Measurements from ENCODE around the gene KEL. TPM values are rescaled to one million over a fixed set of nuclear protein-coding genes. Genes with fewer than 3 reads are reported as not detected.

The KEL gene
- polyA plus RNA-seq, 2 donors: 0.61 to 1.7 TPM

DNA sequence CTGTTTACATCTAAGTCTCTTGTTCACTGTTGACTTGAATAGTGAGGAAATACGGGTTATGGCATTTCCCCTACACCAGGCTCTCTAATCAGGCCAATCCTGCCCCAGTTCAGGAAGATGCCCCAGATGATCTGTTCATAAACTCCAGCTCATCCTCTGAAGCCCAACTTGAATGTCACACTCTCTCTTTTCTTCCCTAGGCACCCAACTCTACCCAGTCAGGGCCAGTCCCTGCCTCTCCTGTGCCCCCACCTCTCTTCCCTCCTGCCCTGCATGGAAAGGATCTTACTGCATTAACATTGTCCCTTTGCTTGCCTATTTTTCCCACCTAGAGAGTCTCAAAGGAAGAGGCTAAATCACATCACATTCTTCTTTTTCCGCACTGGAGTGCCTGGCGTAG lies 66.0 kb downstream of the KEL start:
- Histone ChIP-seq H3K27ac (ENCODE audit: low read depth in 2 of 2, low read length in 1 of 2) (no peak overlapping the region), H3K27me3 (ENCODE audit: control insufficient read depth in 1 of 2, insufficient read depth in 2 of 2, low read length in 2 of 2) (no peaks in the 10 kb centered on the region), H3K4me3 (ENCODE audit: low read depth in 1 of 2, low read length in 2 of 2) (no peak overlapping the region), H3K4me1 (ENCODE audit: control insufficient read depth in 2 of 2, insufficient read depth in 2 of 2, low read length in 1 of 2) (peaks cover 0 to 3% of the 10 kb centered on the region in 2 donors), H3K36me3 (ENCODE audit: control insufficient read depth in 2 of 2, insufficient read depth in 2 of 2, low read length in 1 of 2) (no peaks in the 10 kb centered on the region), H3K9me3 (ENCODE audit: control insufficient read depth in 2 of 2, insufficient read depth in 1 of 2, low read depth in 1 of 2, low read length in 1 of 2) (no peaks in the 10 kb centered on the region)
- WGBS, 2 donors: 86 to 91% methylated on average over 3 of the region's 3 CpGs

DNA sequence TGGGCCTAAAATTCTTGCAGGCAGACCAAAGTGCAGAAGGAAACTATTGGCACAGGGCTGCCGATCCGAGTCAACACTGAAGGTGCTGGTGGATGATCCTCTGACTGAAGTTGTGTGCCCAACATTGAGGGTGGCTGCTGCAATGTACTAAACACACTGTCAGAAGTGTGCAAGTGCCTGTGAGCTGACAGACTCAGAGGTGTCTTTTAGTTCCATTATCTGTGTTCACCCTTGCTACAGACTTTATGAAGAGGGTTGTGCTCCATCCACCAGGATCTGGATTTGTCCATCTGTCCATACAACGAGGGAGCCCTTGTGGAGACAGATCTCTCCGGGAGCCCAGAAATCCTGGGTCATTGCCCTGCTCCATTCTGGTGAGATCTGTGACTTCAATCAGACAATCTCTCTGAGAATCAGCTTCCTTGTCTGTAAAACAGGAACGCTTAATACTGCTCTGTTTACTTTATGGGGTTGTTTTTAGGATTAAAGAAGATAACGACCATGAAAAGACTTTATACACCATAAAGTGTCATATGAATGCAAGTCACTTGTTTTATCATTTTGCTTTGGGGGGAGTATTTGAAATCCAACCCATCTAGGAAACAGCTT lies 67.1 kb downstream of the KEL start:
- no peak overlapping the region for H3K27ac ChIP-seq (ENCODE audit: low read depth in 2 of 2, low read length in 1 of 2)
- H3K4me1 ChIP-seq (ENCODE audit: control insufficient read depth in 2 of 2, insufficient read depth in 2 of 2, low read length in 1 of 2): peaks cover 0 to 7% of the 10 kb centered on the region in 2 donors
- no peaks in the 10 kb centered on the region for H3K36me3 ChIP-seq (ENCODE audit: control insufficient read depth in 2 of 2, insufficient read depth in 2 of 2, low read length in 1 of 2)
- H3K9me3 ChIP-seq (ENCODE audit: control insufficient read depth in 2 of 2, insufficient read depth in 1 of 2, low read depth in 1 of 2, low read length in 1 of 2): no peaks in the 10 kb centered on the region
- no peaks in the 10 kb centered on the region for H3K27me3 ChIP-seq (ENCODE audit: control insufficient read depth in 1 of 2, insufficient read depth in 2 of 2, low read length in 2 of 2)
- H3K4me3 ChIP-seq (ENCODE audit: low read depth in 1 of 2, low read length in 2 of 2): no peak overlapping the region
- 55 to 57% methylated on average over 6 of the region's 6 CpGs for WGBS, 2 donors

- no peak overlapping the region for H3K4me3 ChIP-seq (ENCODE audit: low read depth in 1 of 2, low read length in 2 of 2)
- H3K9me3 ChIP-seq (ENCODE audit: control insufficient read depth in 2 of 2, insufficient read depth in 1 of 2, low read depth in 1 of 2, low read length in 1 of 2): no peaks in the 10 kb centered on the region
- H3K27me3 ChIP-seq (ENCODE audit: control insufficient read depth in 1 of 2, insufficient read depth in 2 of 2, low read length in 2 of 2): no peaks in the 10 kb centered on the region
- H3K4me1 ChIP-seq (ENCODE audit: control insufficient read depth in 2 of 2, insufficient read depth in 2 of 2, low read length in 1 of 2): peaks cover 0 to 10% of the 10 kb centered on the region in 2 donors
- H3K36me3 ChIP-seq (ENCODE audit: control insufficient read depth in 2 of 2, insufficient read depth in 2 of 2, low read length in 1 of 2): no peaks in the 10 kb centered on the region
- 65 to 66% methylated on average over 12 of the region's 12 CpGs for WGBS, 2 donors
- no peak overlapping the region for H3K27ac ChIP-seq (ENCODE audit: low read depth in 2 of 2, low read length in 1 of 2)
Observed at GRCh38 chr7:142894112-142894984, 67.8 kb downstream of the KEL start.

- WGBS, 2 donors: 85 to 89% methylated on average over 5 of the region's 5 CpGs
Observed at GRCh38 chr7:142892951-142893350, 69.2 kb downstream of the KEL start.

GRCh38 chr7:142891490-142892082 lies 70.6 kb downstream of the KEL start:
- 86 to 88% methylated on average over 10 of the region's 10 CpGs for WGBS, 2 donors
- no peak overlapping the region for H3K27ac ChIP-seq (ENCODE audit: low read depth in 2 of 2, low read length in 1 of 2)
- no peaks in the 10 kb centered on the region for H3K27me3 ChIP-seq (ENCODE audit: control insufficient read depth in 1 of 2, insufficient read depth in 2 of 2, low read length in 2 of 2)
- H3K4me3 ChIP-seq (ENCODE audit: low read depth in 1 of 2, low read length in 2 of 2): no peak overlapping the region
- H3K4me1 ChIP-seq (ENCODE audit: control insufficient read depth in 2 of 2, insufficient read depth in 2 of 2, low read length in 1 of 2): peaks cover 0 to 11% of the 10 kb centered on the region in 2 donors
- no peaks in the 10 kb centered on the region for H3K36me3 ChIP-seq (ENCODE audit: control insufficient read depth in 2 of 2, insufficient read depth in 2 of 2, low read length in 1 of 2)
- no peaks in the 10 kb centered on the region for H3K9me3 ChIP-seq (ENCODE audit: control insufficient read depth in 2 of 2, insufficient read depth in 1 of 2, low read depth in 1 of 2, low read length in 1 of 2)

More at GRCh38 chr7:142892951-142893350, 69.2 kb downstream of the KEL start:
- Histone ChIP-seq H3K4me3 (ENCODE audit: low read depth in 1 of 2, low read length in 2 of 2) (no peak overlapping the region), H3K9me3 (ENCODE audit: control insufficient read depth in 2 of 2, insufficient read depth in 1 of 2, low read depth in 1 of 2, low read length in 1 of 2) (no peaks in the 10 kb centered on the region), H3K36me3 (ENCODE audit: control insufficient read depth in 2 of 2, insufficient read depth in 2 of 2, low read length in 1 of 2) (no peaks in the 10 kb centered on the region), H3K27me3 (ENCODE audit: control insufficient read depth in 1 of 2, insufficient read depth in 2 of 2, low read length in 2 of 2) (no peaks in the 10 kb centered on the region), H3K4me1 (ENCODE audit: control insufficient read depth in 2 of 2, insufficient read depth in 2 of 2, low read length in 1 of 2) (peaks cover 0 to 7% of the 10 kb centered on the region in 2 donors), H3K27ac (ENCODE audit: low read depth in 2 of 2, low read length in 1 of 2) (no peak overlapping the region)

Other genes with a start within 250 kb of the KEL start
- gene PRSS1, start 212.9 kb downstream of the KEL start, polyA plus RNA-seq: 1 to 10 TPM in 1 of 2 donors, under 1 TPM in 1; 0.59 to 3.0 TPM
- gene PRSS2, start 191.4 kb downstream of the KEL start, polyA plus RNA-seq: 1 to 10 TPM in 1 of 2 donors, under 1 TPM in 1; 0.61 to 3.3 TPM
- gene EPHB6, start 107.3 kb downstream of the KEL start, polyA plus RNA-seq: 10 to 100 TPM; 17.0 to 33.3 TPM
- 10 to 100 TPM in 1 of 2 donors, 1 to 10 TPM in 1; 2.5 to 10.5 TPM for gene TRPV6, start 76.6 kb downstream of the KEL start, polyA plus RNA-seq
- gene TRPV5, start 28.6 kb downstream of the KEL start, polyA plus RNA-seq: not detected
- not detected for gene LLCFC1, start 22.9 kb downstream of the KEL start, polyA plus RNA-seq
- not detected for gene OR9A2, start 64.8 kb upstream of the KEL start, polyA plus RNA-seq
- not detected for gene OR6V1, start 90.0 kb upstream of the KEL start, polyA plus RNA-seq
- gene PIP, start 169.7 kb upstream of the KEL start, polyA plus RNA-seq: not detected
- not detected for gene TAS2R39, start 221.1 kb upstream of the KEL start, polyA plus RNA-seq

Data from esophagus (tissue), 2 donors.